PFSK-1 (cell line): ENCODE data around the gene SEMA3D.

Source experiments
- FOXP2 ChIP-seq: optimal IDR thresholded peaks from 2 replicates; pipeline ENCODE3; 2011; ENCODE audit warnings: borderline replicate concordance, control low read depth, inconsistent platforms; ENCODE audit not compliant: insufficient read depth; ENCODE audit errors: extremely low read length, extremely low read depth
- POLR2AphosphoS5 ChIP-seq: IDR thresholded peaks from 2 replicates; pipeline ENCODE4 v1.6.1; 2012; ENCODE audit warnings: low read depth, mild to moderate bottlenecking, control low read depth, low read length, moderate library complexity
- REST ChIP-seq, 2 experiments: IDR thresholded peaks; 2 replicates each; pipeline versions ENCODE4 v1.6.1 to v1.8.0; 2011 to 2012; ENCODE audit warnings: low read depth in 2 of 2, low read length in 2 of 2, control low read depth in 1 of 2, inconsistent platforms in 1 of 2, mild to moderate bottlenecking in 1 of 2, moderate library complexity in 1 of 2; ENCODE audit not compliant: insufficient read depth in 1 of 2
- SIN3A ChIP-seq: IDR thresholded peaks from 2 replicates; pipeline ENCODE4 v1.6.1; 2012; ENCODE audit warnings: mild to moderate bottlenecking, low read length, moderate library complexity, borderline replicate concordance; ENCODE audit not compliant: insufficient read depth
- TAF1 ChIP-seq: IDR thresholded peaks from 2 replicates; pipeline ENCODE4 v1.6.1; 2012; ENCODE audit warnings: low read length, control low read depth, borderline replicate concordance; ENCODE audit not compliant: insufficient read depth

Gene SEMA3D

GRCh38 chr7:85039196-85039923 lies 147.5 kb downstream of the SEMA3D start:
- TF ChIP-seq SIN3A (no peak), TAF1 (no peak), POLR2AphosphoS5 (no peak), REST (IDR thresholded peaks at IDR 0.05; ENCODE audit: insufficient read depth in 1 of 2, low read depth in 2 of 2, low read length in 2 of 2) (no peak), FOXP2 (no peak)

DNA sequence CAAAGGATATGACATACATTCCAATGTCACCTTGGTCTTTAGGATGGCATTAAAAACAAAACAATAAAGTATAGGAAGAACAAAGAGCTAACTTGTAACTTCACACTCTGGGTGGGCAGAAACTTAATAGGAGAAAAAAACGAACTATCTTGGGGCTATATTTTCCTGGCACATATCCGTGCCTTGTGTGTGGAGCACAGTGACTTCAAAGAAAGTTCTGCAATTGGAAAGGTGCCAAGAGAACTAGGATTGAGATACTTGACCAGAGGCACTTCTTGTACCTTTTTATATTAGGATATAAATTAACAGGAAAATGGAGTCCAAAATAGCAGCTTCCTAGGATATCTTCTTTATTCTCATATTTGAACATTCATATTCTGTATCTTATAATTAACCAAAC lies 148.4 kb downstream of the SEMA3D start:
- TF ChIP-seq TAF1: no peak
- no peak for TF ChIP-seq SIN3A
- TF ChIP-seq REST (IDR thresholded peaks at IDR 0.05; ENCODE audit: insufficient read depth in 1 of 2, low read depth in 2 of 2, low read length in 2 of 2): no peak
- no peak for TF ChIP-seq POLR2AphosphoS5
- TF ChIP-seq FOXP2: no peak

- TF ChIP-seq POLR2AphosphoS5 (no peak), SIN3A (no peak), FOXP2 (no peak), TAF1 (no peak), REST (IDR thresholded peaks at IDR 0.05; ENCODE audit: insufficient read depth in 1 of 2, low read depth in 2 of 2, low read length in 2 of 2) (no peak)
Observed at GRCh38 chr7:85033263-85033662, 153.6 kb downstream of the SEMA3D start.

- TF ChIP-seq SIN3A (no peak), TAF1 (no peak), POLR2AphosphoS5 (no peak), FOXP2 (no peak), REST (IDR thresholded peaks at IDR 0.05; ENCODE audit: insufficient read depth in 1 of 2, low read depth in 2 of 2, low read length in 2 of 2) (no peak)
Observed at GRCh38 chr7:85031475-85031874, 155.4 kb downstream of the SEMA3D start.

DNA sequence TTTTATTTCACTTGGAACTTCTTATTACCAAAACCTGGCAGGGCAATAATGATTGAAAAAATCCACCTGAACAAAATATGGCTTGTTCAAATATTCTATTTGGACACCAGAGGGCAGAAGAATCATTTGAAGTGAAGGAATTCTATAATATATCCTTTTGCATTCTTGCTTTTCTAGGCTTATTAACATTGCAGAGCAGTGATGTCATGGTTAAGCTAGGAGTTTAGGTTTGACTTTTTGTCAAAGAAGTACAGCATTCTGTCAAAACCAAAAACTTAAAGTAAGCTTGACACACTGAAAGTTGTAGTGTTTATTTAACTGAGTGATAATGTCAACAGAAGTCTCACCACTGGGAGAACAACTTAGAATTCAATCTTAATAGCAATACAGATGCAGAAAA lies 156.0 kb downstream of the SEMA3D start:
- TF ChIP-seq POLR2AphosphoS5 (no peak), FOXP2 (no peak), TAF1 (no peak)
